AG08396 (cell line): ENCODE data around the gene ZNF678.

Experiments
- DNase-seq: peaks from one replicate; pipeline ENCODE4 v3.0.0; 2012; ENCODE audit warnings: low spot score, mixed read lengths

ZNF678 gene

DNA sequence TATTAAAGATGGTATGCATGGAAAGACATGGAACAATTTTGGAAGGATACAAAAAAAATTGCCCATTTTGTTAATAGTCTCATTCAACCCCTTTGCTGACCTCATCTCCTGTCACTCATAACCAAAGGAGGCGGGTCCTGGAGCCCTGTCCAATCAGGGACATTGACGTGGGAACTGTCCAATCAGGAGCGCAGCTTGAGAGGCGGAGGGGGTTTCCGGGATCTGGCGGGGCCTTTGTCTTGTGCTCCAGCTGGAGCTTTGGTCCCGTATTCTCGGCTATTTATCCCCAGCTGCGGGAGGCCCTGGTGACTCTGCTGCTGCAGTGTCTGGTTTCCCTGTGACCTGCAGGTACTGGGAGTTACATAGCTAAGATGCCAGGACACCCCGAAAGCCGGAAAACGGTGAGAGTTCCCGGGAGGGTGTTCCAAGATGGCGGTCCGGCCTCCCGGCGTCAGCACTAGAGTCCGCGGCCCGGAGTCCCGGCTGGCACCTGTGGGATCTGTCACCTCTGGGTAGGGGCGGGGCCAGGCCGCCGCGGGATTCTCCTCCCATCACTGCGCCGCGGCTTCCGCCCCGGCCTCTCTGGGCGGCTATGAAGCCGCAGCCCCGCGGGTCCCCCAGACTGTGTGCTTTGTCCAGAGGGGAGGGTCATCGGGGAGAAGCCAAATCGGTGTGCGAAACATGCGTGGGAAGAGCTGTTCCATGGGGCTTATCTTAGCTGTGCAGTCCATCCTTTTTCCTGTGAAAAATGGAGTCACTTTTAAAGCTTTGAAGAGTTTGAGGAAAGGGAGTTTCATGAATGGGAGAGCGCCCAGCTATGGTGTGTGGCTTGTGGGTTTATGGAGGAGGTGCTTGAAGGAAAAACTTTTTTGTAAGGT, at the start of gene ZNF678:
Gene ZNF678 (plus strand): TSS at position 233 of the 878 bp plus-strand sequence. CDS start 87,436 bp downstream, outside the sequence.
- DNase-seq = peak; percentile 99

DNA sequence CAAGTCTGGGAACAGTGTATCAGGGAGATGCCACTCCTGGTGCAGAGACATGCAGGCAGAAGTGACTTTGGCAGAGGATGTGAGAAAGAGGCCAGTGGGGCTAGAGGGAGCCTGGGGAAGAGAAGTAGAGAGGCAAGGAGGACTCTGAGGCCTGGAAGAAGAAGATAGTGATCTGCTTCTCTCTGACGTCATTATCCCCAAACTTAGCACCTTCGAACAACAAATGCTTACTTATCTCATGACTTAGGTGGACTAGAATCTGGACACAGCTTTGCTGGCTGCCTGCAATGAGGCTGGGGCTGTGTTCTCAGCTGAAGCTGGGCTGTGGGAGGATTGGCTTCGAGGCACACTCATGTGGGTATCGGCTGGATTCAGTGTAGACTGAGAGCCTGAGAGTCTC, 44.5 kb upstream of the ZNF678 start:
- DNase-seq = no peak

DNA sequence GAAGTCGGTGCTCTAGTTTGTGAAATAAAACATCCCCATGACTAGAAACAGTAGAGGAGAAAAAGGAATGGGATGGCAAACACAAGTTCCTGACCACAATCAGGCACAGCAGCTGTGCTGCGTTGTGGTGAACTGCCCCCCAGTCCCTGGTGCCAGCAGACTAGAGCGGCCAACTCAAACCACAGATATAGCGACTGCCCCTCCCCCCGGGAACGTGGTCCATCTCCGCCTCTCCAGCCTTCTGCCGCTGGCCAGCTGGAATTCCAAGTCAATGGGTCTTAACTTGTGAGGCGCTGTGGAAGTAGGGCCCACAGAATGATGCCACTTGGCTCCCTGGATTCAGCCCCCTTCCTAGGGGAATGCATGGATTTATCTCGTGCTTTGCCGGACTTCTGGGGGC, 41.6 kb upstream of the ZNF678 start:
- no peak for DNase-seq

DNA sequence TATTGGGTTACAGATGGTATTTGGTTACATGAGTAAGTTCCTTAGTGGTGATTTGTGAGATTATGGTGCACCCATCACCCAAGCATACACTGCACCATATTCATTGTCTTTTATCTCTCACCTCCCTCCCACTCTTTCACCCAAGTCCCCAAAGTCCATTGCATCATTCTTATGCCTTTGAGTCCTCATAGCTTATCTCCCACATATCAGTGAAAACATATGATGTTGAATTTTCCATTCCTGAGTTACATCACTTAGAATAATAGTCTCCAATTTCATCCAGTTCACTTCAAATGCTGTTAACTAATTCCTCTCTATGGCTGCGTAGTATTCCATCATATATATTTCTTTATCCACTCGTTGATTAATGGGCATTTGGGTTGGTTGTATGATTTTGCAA, 36.8 kb upstream of the ZNF678 start:
- no peak for DNase-seq

DNA sequence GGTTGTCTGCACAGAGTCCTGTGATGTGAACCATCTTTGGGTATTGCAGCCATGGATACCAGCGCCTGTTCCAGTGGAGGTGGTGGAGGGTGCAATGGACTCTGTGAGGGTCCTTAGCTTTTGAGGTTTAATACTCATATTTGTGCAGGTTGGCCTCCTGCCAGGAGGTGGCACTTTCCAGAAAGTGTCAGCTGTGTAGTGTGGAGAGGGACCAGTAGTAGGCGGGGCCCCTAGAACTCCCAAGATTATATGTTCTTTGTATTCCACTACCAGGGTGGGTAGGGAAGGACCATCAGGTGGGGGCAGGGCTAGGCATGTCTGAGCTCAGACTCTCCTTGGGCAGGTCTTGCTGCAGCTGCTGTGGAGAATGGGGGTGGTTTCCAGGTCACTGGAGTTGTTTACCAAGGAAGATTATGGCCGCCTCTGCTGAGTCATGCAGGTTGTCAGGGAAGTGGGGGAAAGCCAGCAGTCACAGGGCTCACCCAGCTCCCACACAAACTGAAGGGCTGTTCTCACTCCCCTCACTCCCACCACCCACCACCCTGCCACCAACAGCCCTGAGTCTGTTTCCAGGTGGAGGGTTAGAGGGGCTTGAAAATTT, 31.2 kb upstream of the ZNF678 start:
- DNase-seq = no peak

DNA sequence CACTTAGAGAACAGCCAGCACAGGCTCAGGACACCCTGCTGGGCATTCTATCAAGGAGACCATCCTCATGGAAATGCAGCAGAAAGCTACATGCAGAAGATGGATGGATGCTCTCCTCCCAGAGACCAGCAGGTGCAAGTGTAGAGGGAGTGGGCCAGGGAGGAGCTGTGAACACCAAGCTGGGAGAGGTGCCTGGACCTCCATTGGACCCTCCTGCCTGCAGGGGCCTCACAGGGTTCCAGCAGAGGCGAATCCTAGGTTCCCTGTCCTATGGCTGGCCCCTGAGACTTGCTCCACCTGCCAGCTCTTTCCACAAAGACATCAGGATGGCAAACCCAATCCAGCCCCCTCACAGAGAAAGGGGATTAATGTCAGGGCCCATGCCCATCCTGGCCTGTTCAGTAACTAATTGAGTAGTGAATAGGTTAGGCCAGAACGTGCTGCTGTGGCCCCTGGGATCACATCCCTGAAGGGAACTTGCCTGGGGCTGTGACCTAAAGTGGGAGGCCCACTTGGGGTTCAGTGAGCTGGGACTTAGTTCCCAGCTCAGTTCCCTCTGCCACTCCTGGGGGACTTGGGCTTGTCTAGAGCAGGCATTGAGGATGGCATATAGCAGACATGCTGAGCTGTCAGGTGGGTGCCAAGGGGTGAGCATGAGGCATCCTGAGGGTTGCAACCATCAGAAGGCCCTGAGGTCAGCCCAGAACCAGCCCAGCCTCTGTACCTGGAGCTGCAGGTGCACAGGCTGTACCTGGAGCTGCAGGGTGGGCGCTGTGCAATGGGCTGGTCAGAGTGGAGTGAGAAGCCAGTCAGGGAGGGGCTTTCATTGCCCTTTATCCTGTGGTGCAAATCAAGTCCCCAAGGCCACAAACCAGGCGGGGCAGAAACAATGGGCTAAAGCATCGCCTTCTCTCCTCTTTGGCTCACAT, 22.9 kb upstream of the ZNF678 start:
- DNase-seq = no peak

DNA sequence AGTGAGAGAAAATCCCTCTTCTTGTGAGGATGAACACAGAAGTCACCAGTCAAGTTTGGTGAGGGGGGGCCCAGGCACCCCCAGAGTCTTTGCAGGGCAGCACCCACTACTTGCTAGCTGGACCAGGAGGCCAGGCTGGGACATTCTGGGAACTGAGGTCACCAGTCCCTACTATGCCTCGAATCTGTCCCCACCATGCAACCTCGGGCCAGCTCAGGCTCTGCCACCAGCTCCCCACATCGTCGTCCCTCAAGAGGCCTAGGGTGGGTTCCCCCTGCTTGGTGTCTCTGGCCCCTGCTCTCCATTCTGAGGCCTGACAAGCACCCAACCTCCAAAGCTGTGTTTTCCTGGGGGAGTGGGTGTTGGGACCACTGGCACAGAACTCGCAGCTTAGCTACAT, 22.2 kb upstream of the ZNF678 start:
- DNase-seq = no peak

DNA sequence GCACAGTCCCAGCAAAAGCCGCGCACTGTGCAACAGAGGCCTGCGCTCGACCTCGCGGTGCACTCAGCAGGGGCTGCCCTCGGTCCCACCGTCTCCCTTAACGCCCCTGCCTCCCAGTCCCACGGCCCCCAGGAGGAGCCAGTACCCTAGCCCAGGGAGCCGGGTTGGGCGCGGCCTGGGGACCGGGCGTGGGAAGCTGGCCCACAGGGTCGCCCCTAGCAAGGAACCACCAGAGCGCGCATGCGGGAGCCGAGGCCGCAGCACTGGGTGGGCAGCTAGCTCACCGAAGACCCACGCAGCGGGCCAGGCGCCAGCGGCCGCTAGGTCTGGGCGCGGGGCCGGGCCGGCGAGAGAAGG, 21.6 kb upstream of the ZNF678 start:
- DNase-seq = no peak

DNA sequence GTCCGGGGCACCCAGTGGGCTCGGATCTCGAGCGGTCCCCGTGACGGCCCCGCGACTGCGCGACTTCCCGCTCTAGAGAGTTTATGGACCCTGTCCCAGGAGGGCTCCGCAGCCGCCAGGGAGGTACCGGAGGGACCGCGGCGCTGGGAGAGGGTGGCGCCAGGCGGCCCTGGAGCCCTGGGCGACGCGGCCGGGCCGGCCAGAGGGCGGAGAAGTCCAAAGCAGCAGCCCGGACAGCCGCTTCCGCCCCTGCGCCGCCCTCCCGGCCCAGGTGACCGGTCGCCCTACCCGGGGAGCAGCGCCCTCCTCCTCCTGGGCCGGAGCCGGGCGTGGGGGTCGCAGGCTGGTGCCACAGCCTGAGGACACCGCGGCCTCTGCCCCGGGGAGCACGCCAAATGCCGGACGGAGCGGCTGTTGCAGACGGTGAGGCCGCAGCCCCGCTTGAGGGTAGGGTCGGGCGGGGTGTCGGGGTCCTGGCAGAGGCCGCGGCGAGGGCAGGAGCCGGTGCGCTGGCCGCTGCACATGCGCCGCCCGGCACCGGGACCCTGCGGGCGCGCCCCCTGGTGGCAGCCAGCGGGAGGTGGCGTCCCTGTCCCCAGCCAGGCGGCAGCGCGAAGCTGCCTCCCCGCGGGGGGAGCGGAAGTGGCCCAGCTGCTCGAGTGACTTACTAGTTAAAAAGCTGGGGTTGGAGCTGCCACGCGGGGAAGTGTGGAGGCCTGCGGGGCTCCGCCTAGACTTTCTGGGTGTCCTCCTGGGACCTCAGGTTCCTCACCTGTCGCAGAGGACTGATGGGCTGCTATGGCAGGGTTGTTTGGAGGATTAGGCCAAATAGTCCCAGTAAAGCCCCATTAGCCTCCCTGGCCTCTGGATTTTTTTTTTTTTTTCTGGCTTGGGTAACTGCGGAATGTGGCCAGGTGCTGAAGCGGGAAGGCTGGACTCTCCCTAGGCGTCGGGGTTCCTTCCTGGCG, 20.9 kb upstream of the ZNF678 start:
- peak; percentile 96 for DNase-seq

DNA sequence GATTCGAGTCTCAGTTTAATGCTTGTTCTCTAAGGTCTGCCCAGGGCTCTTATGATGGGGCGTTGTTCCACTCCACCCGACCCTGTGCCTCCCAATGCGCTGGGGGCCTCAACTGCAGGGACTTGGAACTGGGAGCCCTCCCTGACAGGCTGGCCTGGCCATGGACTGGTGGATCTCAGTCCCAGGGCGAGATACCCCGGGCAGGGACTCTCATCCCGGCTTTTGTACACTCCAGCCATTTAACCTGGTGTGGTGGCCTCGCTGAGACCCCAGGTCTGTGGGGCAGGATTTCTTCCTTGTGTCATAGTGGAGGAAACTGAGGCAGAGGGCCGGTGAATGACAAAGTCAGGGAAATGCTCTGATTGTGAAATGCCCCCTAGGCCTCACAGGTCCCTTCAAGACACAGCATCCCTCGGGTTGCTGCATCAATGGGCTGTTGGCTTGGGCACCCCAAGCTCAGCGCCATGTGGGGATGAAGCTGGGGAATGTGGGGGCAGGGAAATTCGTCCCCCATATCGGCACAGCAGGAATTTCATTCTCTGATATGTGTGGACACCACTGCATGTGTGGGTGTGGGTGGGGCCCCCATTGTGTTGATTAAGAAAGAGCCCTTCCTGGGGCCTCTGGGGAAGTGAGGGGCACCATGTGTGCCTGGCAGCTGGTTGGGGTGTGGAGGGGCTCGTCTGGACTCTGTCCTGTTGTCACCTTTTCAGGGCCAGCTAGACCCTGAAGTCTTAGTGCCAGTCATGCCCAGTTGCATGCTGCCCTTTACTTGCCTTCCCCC, 19.9 kb upstream of the ZNF678 start:
- no peak for DNase-seq

DNA sequence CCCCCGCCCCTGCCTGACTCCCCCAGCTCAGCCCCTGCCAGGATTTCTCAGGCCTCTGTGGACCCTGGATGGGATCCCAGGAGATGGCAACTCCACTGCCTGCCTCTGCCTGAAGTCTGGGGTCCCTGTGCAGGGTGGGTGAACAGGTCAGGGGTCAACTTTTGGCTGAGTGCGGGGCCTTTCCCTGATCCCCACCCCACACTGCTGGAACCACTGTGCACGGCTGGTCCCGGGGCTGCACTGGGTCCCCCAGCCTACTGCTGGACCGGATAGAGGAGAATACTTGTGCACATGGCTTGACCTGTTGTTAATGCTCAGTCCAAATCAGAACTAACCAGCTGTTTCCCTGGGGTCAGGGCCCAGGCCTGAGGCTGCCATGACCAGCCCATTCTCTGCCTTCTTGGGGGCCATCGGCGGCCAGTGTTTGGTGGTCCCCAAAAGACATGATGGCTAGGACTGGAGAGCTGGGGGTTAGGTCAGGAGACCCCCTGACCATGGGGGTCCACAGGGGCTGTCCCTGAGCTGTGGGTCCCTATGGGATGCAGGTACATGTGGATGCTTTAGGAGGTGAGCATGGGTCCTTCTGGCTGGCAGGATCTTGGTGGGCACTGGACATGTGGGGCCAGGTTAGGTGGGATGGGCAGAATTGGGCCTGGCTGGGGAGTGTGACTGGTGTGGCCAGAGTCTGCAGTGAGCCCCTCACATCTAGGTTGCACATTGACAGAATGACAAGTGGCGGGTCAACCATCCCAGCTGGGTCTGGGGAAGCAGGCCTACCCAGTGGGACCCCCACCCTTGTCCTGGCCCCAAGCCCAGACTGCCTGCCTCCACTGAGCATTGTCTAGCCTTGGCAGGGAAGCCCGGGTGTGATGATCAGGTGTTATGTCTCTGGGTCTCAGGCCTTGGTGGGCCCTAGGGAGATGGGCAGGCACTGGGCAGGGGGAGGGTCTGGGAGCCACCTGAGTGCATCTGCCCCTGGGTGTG, 19.0 kb upstream of the ZNF678 start:
- DNase-seq = no peak

DNA sequence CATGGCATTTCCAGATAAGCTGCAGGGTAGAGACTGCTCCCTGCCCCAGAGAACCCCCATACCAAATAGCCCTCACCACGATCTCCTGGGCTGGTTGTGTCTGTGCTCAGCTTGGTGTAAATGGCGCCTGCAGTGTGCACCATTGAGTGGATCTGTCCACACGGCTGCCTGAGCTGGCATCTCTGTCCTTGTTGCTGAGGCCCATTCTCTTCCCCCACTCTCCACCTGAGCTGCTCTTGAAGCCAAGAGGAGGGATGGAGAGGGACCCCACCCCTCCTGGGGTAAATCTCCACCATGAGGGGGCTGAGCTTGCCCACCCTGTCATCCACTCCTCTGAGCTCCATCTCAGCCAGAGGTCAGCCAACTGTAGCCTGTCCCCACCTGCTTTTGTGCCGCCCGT, 18.0 kb upstream of the ZNF678 start:
- no peak for DNase-seq

DNA sequence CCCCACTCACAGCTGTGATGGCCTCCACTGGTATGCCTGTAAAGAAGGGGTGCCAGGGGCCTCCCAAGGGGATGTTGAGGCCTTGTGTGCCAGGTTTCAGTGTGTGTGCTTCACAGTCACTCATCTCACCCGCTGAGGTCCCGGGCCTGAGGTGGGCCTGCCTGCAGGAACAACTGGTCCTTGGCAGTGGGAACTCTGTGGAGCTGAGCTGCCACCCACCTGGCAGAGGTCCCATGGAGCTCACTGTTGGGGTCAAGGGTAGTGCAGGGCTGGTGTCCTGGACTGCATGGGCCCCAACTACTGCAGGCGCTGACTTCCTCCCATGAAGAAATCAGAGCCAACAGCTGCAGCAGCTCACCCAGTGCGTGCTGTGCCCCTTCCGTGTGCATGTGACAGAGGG, 17.3 kb upstream of the ZNF678 start:
- no peak for DNase-seq

DNA sequence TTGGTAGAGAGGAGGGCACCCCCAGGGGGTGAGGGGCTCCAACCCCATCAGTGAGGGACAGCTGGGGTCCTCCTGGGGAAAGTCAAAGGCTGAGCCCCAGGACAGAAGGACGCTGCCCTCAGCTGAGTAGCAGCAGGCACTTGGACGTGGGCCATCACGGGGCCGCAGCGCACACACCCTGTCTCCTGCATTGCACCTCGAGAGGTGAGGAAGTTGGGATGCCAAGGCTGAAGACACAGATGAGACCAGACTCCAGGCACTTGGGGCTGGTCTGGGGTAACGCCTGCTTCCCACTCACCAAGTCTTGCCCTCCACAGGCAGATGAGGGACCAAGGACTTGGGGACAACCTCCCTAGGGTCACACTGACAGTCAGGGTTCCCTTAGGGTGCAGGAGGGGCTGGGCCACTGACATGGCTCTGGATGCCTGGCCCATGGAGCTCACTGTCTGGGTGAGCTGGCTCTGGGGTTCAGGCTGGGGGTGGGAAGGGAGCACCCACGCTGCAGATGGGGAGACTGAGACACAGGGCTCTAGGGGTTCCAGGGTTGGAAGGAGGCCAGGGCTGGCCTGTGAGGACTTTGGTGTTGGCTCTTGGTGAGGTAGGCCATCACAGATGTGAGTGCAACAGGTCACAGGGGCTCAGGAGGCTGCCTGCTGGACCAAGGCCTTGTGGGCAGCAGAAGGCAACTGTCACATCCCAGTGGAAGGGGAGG, 16.6 kb upstream of the ZNF678 start:
- no peak for DNase-seq

DNA sequence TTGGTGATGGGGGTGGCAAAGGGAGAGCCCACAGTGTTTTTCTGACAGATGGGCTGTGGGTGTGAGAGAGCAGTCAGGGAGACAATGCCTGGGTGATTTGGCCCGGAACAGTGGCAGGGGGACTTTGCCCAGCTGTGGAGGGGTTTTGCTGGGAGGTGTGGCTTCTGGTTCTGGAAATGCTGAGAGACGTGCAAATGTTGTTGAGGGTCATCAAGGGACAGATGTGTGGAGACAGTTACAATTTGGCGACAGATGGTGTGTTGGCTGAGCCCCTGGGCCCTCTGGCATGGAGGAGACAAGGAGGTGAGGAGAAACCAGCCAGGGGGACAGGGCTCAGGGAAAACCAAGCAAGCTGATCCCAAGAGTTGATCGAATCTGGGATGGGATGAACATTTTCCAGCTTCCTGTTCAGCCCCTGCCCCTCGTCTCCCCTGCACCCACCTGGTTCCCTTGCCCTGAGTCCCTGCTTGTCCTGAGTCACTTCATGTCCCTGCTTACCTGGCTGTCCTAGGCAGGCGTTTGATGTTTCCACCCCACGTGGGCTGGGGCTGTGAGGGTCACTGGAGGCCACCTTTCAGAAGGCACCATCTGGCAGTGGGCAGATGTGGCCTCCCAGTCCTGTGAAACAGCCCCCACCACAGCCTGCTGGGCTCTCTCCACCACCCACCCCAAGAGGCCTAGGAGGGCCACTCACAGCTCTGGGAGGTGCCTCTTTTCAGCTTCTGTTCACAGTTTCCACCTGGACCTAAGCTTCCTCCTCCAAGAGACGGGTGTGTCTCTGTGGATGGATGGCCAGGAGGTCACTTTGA, 15.8 kb upstream of the ZNF678 start:
- DNase-seq = no peak

DNA sequence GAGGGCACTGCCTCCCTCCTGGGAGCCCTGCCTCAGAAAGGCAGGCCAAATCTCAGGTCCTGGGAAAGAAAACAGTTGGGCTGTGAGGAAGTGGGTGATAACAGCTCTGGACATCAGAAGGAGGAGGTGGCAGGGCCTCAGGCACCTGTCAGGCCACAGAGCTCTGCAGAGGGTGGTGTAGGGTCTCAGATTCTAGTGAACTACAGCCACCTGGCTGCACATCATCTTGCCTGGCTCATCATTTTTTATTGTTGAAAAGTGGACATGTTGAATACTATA, 15.3 kb upstream of the ZNF678 start:
- DNase-seq = no peak

DNA sequence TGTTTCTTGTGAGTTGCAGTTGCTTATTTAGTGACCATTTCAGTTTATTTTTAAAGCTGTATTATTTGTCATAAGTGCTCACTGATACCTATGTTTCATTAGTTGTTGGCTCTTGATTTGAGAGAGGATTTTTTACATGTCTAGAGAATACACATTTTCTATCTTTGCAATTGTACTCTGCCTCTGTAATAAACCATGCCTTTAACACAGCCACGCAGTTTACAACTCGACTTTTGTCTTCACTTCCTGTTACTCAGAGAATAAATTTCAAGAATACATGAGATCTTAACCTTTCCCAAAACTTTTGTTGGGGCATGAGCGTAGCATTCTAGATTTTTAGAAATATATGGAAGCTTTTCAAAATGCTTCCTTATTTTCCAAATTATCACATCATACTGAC, 14.9 kb upstream of the ZNF678 start:
- no peak for DNase-seq

DNA sequence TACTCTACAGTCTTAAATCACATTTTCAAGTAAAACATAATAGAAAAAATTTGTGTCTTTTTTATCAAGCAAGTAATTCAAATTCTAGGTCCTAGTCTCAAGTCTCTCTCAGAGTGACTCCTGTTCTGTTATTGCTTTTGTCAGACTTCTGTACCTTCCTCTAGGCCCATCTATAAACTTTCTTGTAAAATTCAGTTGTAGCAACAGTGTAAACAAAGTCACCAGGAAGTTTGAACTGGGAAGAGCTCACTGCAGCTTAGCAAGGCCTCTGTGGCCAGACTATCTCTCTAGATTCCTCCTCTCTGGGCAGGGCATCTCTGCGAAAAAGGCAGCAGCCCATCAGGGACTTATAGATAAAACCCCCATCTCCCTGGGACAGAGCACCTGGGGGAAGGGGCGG, 13.5 kb upstream of the ZNF678 start:
- no peak for DNase-seq
